Astrocyte (in vitro differentiated cells and primary cell): ENCODE data around the gene EFNB3. TPM values are rescaled to one million over a fixed set of nuclear protein-coding genes. Genes with fewer than 3 reads are reported as not detected.

Experiments used
- DNase-seq: peaks from one replicate; pipeline ENCODE4 v3.0.0-alpha.2; 2010; ENCODE audit warnings: low read depth
- FAIRE-seq: peaks from 2 replicates; lab custom pipeline; 2011; peaks lifted over from hg19 to GRCh38; lab: Jason Lieb, UNC
- H2AFZ ChIP-seq: 2 replicates; pipeline ENCODE4 v1.6.0; 2012; ENCODE audit warnings: low read depth, low read length, inconsistent platforms
- H3K27ac ChIP-seq: 2 replicates; pipeline ENCODE4 v1.5.1; 2011; ENCODE audit warnings: low read depth, low read length, inconsistent platforms
- H3K27me3 ChIP-seq: 2 replicates; pipeline ENCODE4 v1.6.0; 2011; ENCODE audit warnings: low read length, inconsistent platforms; ENCODE audit not compliant: insufficient read depth
- H3K36me3 ChIP-seq: 2 replicates; pipeline ENCODE4 v1.5.1; 2011; ENCODE audit warnings: low read length, inconsistent platforms; ENCODE audit not compliant: insufficient read depth
- H3K4me1 ChIP-seq: 2 replicates; pipeline ENCODE4 v1.5.1; 2011; ENCODE audit warnings: low read length, inconsistent platforms; ENCODE audit not compliant: insufficient read depth
- H3K4me2 ChIP-seq: 2 replicates; pipeline ENCODE4 v1.6.0; 2012; ENCODE audit warnings: low read length, inconsistent platforms
- H3K4me3 ChIP-seq: 2 replicates; pipeline ENCODE4 v1.5.1; 2011; ENCODE audit warnings: low read depth, mild to moderate bottlenecking, low read length, inconsistent platforms; ENCODE audit not compliant: insufficient read depth
- H3K79me2 ChIP-seq: 2 replicates; pipeline ENCODE4 v1.6.0; 2012; ENCODE audit warnings: mild to moderate bottlenecking, low read length, inconsistent platforms; ENCODE audit not compliant: insufficient read depth
- H3K9ac ChIP-seq: 2 replicates; pipeline ENCODE4 v1.6.0; 2012; ENCODE audit warnings: mild to moderate bottlenecking, low read length, inconsistent platforms
- H3K9me3 ChIP-seq: 2 replicates; pipeline ENCODE4 v1.5.1; 2012; ENCODE audit warnings: low read depth, mild to moderate bottlenecking, low read length, inconsistent platforms; ENCODE audit not compliant: insufficient read depth
- H4K20me1 ChIP-seq: 2 replicates; pipeline ENCODE4 v1.6.0; 2012; ENCODE audit warnings: low read length, inconsistent platforms; ENCODE audit not compliant: insufficient read depth
- H3K27ac Mint-ChIP-seq: one replicate; pipeline ENCODE4 v1.8.0; 2021; ENCODE audit warnings: mild to moderate bottlenecking, mixed read lengths; ENCODE audit not compliant: unreplicated experiment
- H3K27me3 Mint-ChIP-seq: one replicate; pipeline ENCODE4 v1.8.0; 2021; ENCODE audit warnings: low read depth, mixed read lengths; ENCODE audit not compliant: unreplicated experiment
- H3K36me3 Mint-ChIP-seq: one replicate; pipeline ENCODE4 v1.8.0; 2021; ENCODE audit warnings: low read depth, mixed read lengths; ENCODE audit not compliant: unreplicated experiment
- H3K4me1 Mint-ChIP-seq: one replicate; pipeline ENCODE4 v1.8.0; 2021; ENCODE audit warnings: low read depth, mixed read lengths; ENCODE audit not compliant: unreplicated experiment
- H3K4me3 Mint-ChIP-seq: one replicate; pipeline ENCODE4 v1.8.0; 2021; ENCODE audit warnings: mild to moderate bottlenecking, moderate library complexity, mixed read lengths; ENCODE audit not compliant: unreplicated experiment
- H3K9me3 Mint-ChIP-seq: one replicate; pipeline ENCODE4 v1.8.0; 2021; ENCODE audit warnings: mild to moderate bottlenecking, mixed read lengths; ENCODE audit not compliant: unreplicated experiment
- CTCF ChIP-seq: IDR thresholded peaks from 2 replicates; pipeline ENCODE4 v1.5.1; 2011; ENCODE audit warnings: low read depth, mild to moderate bottlenecking, inconsistent platforms, low read length, moderate library complexity; ENCODE audit not compliant: insufficient read depth
- EZH2 ChIP-seq: IDR thresholded peaks from 2 replicates; pipeline ENCODE4 v1.6.1; 2012; ENCODE audit warnings: mild to moderate bottlenecking, low read length, inconsistent platforms; ENCODE audit not compliant: insufficient read depth
- total RNA-seq: library from RNA; stranded (reverse); gene quantifications from 2 replicates; pipeline ENCODE4 v1.2.1, GENCODE V29; 2021

EFNB3 gene
- total RNA-seq, 1 donor from 2014 or later: 7.0 TPM

- peak within 1 kb of the TSS; percentile 85 for H2AFZ ChIP-seq
- H4K20me1 ChIP-seq: peaks cover 32% of the 10 kb centered on the region
- no peaks in the 10 kb centered on the region for H3K27me3 ChIP-seq
- DNase-seq (peak; percentile 81), FAIRE-seq (peak; percentile 55)
- H3K27ac ChIP-seq: peak within 1 kb of the TSS; percentile 99
- Mint-ChIP-seq H3K27me3 (no peaks in the 10 kb centered on the region), H3K4me1 (peaks cover 6% of the 10 kb centered on the region), H3K27ac (peak within 1 kb of the TSS; percentile 100), H3K4me3 (peak within 1 kb of the TSS; percentile 95), H3K9me3 (no peaks in the 10 kb centered on the region), H3K36me3 (peaks cover 8% of the 10 kb centered on the region)
- H3K9me3 ChIP-seq: no peaks in the 10 kb centered on the region
- H3K4me2 ChIP-seq: peak within 1 kb of the TSS; percentile 92
- no peaks in the 10 kb centered on the region for H3K36me3 ChIP-seq
- TF ChIP-seq EZH2 (no peak), CTCF (no peak)
- H3K4me1 ChIP-seq: peaks cover 23% of the 10 kb centered on the region
- peak within 1 kb of the TSS; percentile 99 for H3K9ac ChIP-seq
- peak within 1 kb of the TSS; percentile 99 for H3K4me3 ChIP-seq
- peaks cover 64% of the 10 kb centered on the region for H3K79me2 ChIP-seq
Observed at GRCh38 chr17:7687072-7687907, 17.7 kb upstream of the EFNB3 start, which contains the start of gene TP53. Gene TP53 (minus strand): TSS chr17:7687490. CDS start chr17:7676594, 10,896 bp downstream.

DNA sequence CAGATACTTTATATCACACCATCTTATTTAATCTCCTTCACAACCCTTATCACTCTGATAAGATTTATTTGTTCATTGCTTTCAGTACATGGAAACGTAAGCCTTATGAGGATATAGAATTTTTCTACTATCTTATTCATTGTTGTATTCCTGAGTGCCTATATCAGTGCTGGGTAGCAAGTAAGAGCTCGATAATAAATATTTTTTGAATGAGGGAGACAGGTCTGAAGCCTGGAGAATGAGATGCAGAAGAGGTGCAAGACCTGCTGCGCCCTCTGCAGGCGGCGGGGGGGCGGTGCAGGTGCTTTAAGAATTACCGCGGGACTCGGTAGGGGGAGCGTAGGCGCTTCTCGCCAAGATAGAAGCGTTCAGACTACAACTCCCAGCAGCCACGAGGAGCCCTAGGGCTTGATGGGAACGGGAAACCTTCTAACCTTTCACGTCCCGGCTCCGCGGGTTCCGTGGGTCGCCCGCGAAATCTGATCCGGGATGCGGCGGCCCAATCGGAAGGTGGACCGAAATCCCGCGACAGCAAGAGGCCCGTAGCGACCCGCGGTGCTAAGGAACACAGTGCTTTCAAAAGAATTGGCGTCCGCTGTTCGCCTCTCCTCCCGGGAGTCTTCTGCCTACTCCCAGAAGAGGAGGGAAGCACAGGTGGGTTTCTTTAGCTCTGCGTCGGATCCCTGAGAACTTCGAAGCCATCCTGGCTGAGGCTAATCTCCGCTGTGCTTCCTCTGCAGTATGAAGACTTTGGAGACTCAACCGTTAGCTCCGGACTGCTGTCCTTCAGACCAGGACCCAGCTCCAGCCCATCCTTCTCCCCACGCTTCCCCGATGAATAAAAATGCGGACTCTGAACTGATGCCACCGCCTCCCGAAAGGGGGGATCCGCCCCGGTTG lies 16.8 kb upstream of the EFNB3 start, which contains the start of gene WRAP53:
Gene WRAP53, plus strand, starts transcription at position 570 of the 900 bp plus-strand sequence. Its CDS starts 172 bp downstream, at position 742.
- peak; percentile 52 for FAIRE-seq

More for the DNA sequence above, 16.8 kb upstream of the EFNB3 start, which contains the start of gene WRAP53:
- H3K36me3 ChIP-seq: no peaks in the 10 kb centered on the region
- H3K36me3 Mint-ChIP-seq: peaks cover 11% of the 10 kb centered on the region
- H3K4me3 ChIP-seq: peak within 1 kb of the TSS; percentile 99
- peak; percentile 96 for TF ChIP-seq CTCF
- no peak for TF ChIP-seq EZH2
- DNase-seq: peak; percentile 97
- peak within 1 kb of the TSS; percentile 100 for H3K27ac Mint-ChIP-seq
- H4K20me1 ChIP-seq: peaks cover 27% of the 10 kb centered on the region
- peak within 1 kb of the TSS; percentile 99 for H3K9ac ChIP-seq
- peak within 1 kb of the TSS; percentile 92 for H3K4me2 ChIP-seq
- H3K27ac ChIP-seq: peak within 1 kb of the TSS; percentile 99
- no peaks in the 10 kb centered on the region for H3K9me3 Mint-ChIP-seq
- peaks cover 23% of the 10 kb centered on the region for H3K4me1 ChIP-seq
- H2AFZ ChIP-seq: peak within 1 kb of the TSS; percentile 77
- H3K9me3 ChIP-seq: no peaks in the 10 kb centered on the region
- no peaks in the 10 kb centered on the region for H3K27me3 Mint-ChIP-seq
- H3K79me2 ChIP-seq: peaks cover 58% of the 10 kb centered on the region
- H3K27me3 ChIP-seq: no peaks in the 10 kb centered on the region
- peaks cover 6% of the 10 kb centered on the region for H3K4me1 Mint-ChIP-seq
- peak within 1 kb of the TSS; percentile 95 for H3K4me3 Mint-ChIP-seq
